H1 (cell line): ENCODE data around the gene KTN1. TPM values are rescaled to one million over a fixed set of nuclear protein-coding genes. Genes with fewer than 3 reads are reported as not detected.

Experiments
- CTCF ChIA-PET: fragments of 300-600 bp; sonication (Branson Sonifier 250); formaldehyde crosslinking; loops from one replicate; lab custom pipeline; 2021; ENCODE audit not compliant: partially characterized antibody; lab: Charles Lee
- POLR2A ChIA-PET: fragments of 300-600 bp; sonication (Branson Sonifier 250); formaldehyde crosslinking; loops from one replicate; lab custom pipeline; 2021; ENCODE audit warnings: inconsistent platforms; ENCODE audit not compliant: partially characterized antibody; lab: Charles Lee
- DNase-seq, 2 experiments: peaks; one replicate each; pipeline versions ENCODE4 v3.0.0 to v3.0.0-alpha.2; 2010 to 2022; ENCODE audit warnings: low spot score in 2 of 2, low read depth in 1 of 2, mixed read lengths in 1 of 2
- FAIRE-seq: peaks from 2 replicates; lab custom pipeline; 2011; peaks lifted over from hg19 to GRCh38; lab: Jason Lieb, UNC
- H2AFZ ChIP-seq: 2 replicates; pipeline ENCODE4 v1.8.1; 2012; ENCODE audit warnings: low read length, inconsistent platforms
- H2AK5ac ChIP-seq: 2 replicates; pipeline ENCODE4 v1.6.1; 2013; ENCODE audit warnings: low read depth, low read length
- H2BK120ac ChIP-seq: replicated peaks from 2 replicates; pipeline ENCODE3; 2013; ENCODE audit warnings: low read depth, low read length, inconsistent platforms
- H2BK12ac ChIP-seq: 2 replicates; pipeline ENCODE4 v1.6.1; 2013; ENCODE audit warnings: low read depth, low read length
- H2BK15ac ChIP-seq: 2 replicates; pipeline ENCODE4 v1.6.1; 2013; ENCODE audit warnings: low read length
- H2BK20ac ChIP-seq: 2 replicates; pipeline ENCODE4 v1.6.1; 2013; ENCODE audit warnings: low read length
- H2BK5ac ChIP-seq: 2 replicates; pipeline ENCODE4 v1.6.1; 2013; ENCODE audit warnings: low read depth, low read length
- H3K14ac ChIP-seq: 2 replicates; pipeline ENCODE4 v1.6.1; 2013; ENCODE audit warnings: inconsistent platforms; ENCODE audit not compliant: insufficient read length
- H3K18ac ChIP-seq: 2 replicates; pipeline ENCODE4 v1.6.1; 2013; ENCODE audit warnings: low read length; ENCODE audit errors: extremely low read depth
- H3K23ac ChIP-seq: 2 replicates; pipeline ENCODE4 v1.6.1; 2013; ENCODE audit warnings: inconsistent platforms; ENCODE audit not compliant: insufficient read length
- H3K23me2 ChIP-seq: 2 replicates; pipeline ENCODE4 v1.6.1; 2013; ENCODE audit warnings: low read depth, low read length
- H3K27ac ChIP-seq: 2 replicates; pipeline ENCODE4 v1.6.1; 2011; ENCODE audit warnings: low read depth, low read length, inconsistent platforms
- H3K27me3 ChIP-seq, 4 experiments: replicated peaks in 1 of 4; 1 replicate in 1 of 4; 2 replicates in 3 of 4; pipeline versions ENCODE4 v1.6.1 to v1.8.1; 2011 to 2013; ENCODE audit warnings: low read length in 3 of 4, mild to moderate bottlenecking in 3 of 4, inconsistent platforms in 2 of 4, mixed read lengths in 2 of 4, moderate library complexity in 1 of 4; ENCODE audit not compliant: control insufficient read depth in 3 of 4, insufficient read depth in 3 of 4; ENCODE audit errors: extremely low read depth in 1 of 4
- H3K36me3 ChIP-seq, 4 experiments: 2 replicates each; pipeline versions ENCODE4 v1.6.1 to v1.8.1; 2011 to 2013; ENCODE audit warnings: mild to moderate bottlenecking in 4 of 4, low read length in 3 of 4, moderate library complexity in 2 of 4, control low read depth in 1 of 4, inconsistent platforms in 1 of 4; ENCODE audit not compliant: insufficient read depth in 4 of 4, control insufficient read depth in 2 of 4
- H3K4ac ChIP-seq: replicated peaks from 2 replicates; pipeline ENCODE3; 2013; ENCODE audit warnings: low read length, low read depth, mixed read lengths, inconsistent platforms; ENCODE audit not compliant: insufficient read length
- H3K4me1 ChIP-seq, 4 experiments: replicated peaks in 1 of 4; 1 replicate in 1 of 4; 2 replicates in 3 of 4; pipeline versions ENCODE4 v1.6.1 to v1.8.1; 2011 to 2013; ENCODE audit warnings: low read length in 3 of 4, inconsistent platforms in 2 of 4, mixed read lengths in 1 of 4; ENCODE audit not compliant: insufficient read depth in 4 of 4, control insufficient read depth in 3 of 4
- H3K4me2 ChIP-seq, 2 experiments: 2 replicates each; pipeline versions ENCODE4 v1.6.1 to v1.8.1; 2011 to 2013; ENCODE audit warnings: low read depth in 2 of 2, low read length in 2 of 2, control low read depth in 1 of 2, inconsistent platforms in 1 of 2, mild to moderate bottlenecking in 1 of 2; ENCODE audit not compliant: insufficient read depth in 1 of 2
- H3K4me3 ChIP-seq, 4 experiments: fragments of 200-600, 300-600 bp in 1 of 4; sonication (generic), shearing (Covaris generic), sonication (Bioruptor Twin) in 1 of 4; 2 replicates each; pipeline versions ENCODE4 v1.5.1 to v1.8.1; 2011 to 2016; ENCODE audit warnings: low read length in 4 of 4, low read depth in 3 of 4, control low read depth in 2 of 4, inconsistent platforms in 2 of 4, mild to moderate bottlenecking in 2 of 4, mixed read lengths in 1 of 4, moderate library complexity in 1 of 4; ENCODE audit not compliant: insufficient read depth in 2 of 4; ENCODE audit errors: extremely low read depth in 1 of 4
- H3K56ac ChIP-seq: replicated peaks from 2 replicates; pipeline ENCODE3; 2013; ENCODE audit warnings: low read depth, mild to moderate bottlenecking, mixed read lengths, low read length, inconsistent platforms; ENCODE audit not compliant: insufficient read length
- H3K79me1 ChIP-seq: 2 replicates; pipeline ENCODE4 v1.6.1; 2013; ENCODE audit warnings: low read depth, low read length, control low read depth
- H3K79me2 ChIP-seq, 2 experiments: 2 replicates each; pipeline versions ENCODE4 v1.6.1 to v1.8.1; 2012 to 2013; ENCODE audit warnings: low read length in 2 of 2, mild to moderate bottlenecking in 2 of 2, inconsistent platforms in 1 of 2; ENCODE audit not compliant: insufficient read depth in 2 of 2, control insufficient read depth in 1 of 2
- H3K9ac ChIP-seq, 4 experiments: replicated peaks in 1 of 4; 1 replicate in 1 of 4; 2 replicates in 3 of 4; pipeline versions ENCODE4 v1.6.1 to v1.8.1; 2011 to 2013; ENCODE audit warnings: low read depth in 3 of 4, low read length in 3 of 4, control low read depth in 2 of 4, mild to moderate bottlenecking in 2 of 4, moderate library complexity in 2 of 4, inconsistent platforms in 1 of 4; ENCODE audit errors: extremely low read depth in 1 of 4
- H3K9me3 ChIP-seq, 2 experiments: 2 replicates each; pipeline versions ENCODE4 v1.6.1 to v1.8.1; 2012 to 2013; ENCODE audit warnings: mild to moderate bottlenecking in 2 of 2, moderate library complexity in 2 of 2, control low read depth in 1 of 2, inconsistent platforms in 1 of 2, low read depth in 1 of 2, low read length in 1 of 2, mixed read lengths in 1 of 2; ENCODE audit not compliant: insufficient read depth in 2 of 2
- H4K20me1 ChIP-seq, 2 experiments: replicated peaks in 1 of 2; 2 replicates each; pipeline versions ENCODE3 to v1.8.1; 2011 to 2013; ENCODE audit warnings: inconsistent platforms in 2 of 2, low read length in 2 of 2, mild to moderate bottlenecking in 1 of 2; ENCODE audit not compliant: insufficient read depth in 2 of 2, control insufficient read depth in 1 of 2
- H4K5ac ChIP-seq: 2 replicates; pipeline ENCODE4 v1.6.1; 2013; ENCODE audit warnings: low read length, low read depth, mixed read lengths, inconsistent platforms; ENCODE audit not compliant: insufficient read length
- H4K8ac ChIP-seq: 2 replicates; pipeline ENCODE4 v1.8.0; 2013; ENCODE audit warnings: mild to moderate bottlenecking, moderate library complexity, low read length, inconsistent platforms; ENCODE audit not compliant: insufficient read depth; ENCODE audit errors: extremely low read depth
- H4K91ac ChIP-seq: replicated peaks from 2 replicates; pipeline ENCODE3; 2013; ENCODE audit warnings: low read length, mixed read lengths, inconsistent platforms; ENCODE audit not compliant: insufficient read length
- CHD1 ChIP-seq: IDR thresholded peaks from 2 replicates; pipeline ENCODE4 v1.6.1; 2012; ENCODE audit warnings: low read depth, low read length, improper control_type of control experiment
- CHD2 ChIP-seq: IDR thresholded peaks from 2 replicates; pipeline ENCODE4 v1.6.1; 2012; ENCODE audit warnings: low read length, improper control_type of control experiment
- EP300 ChIP-seq, 2 experiments: IDR thresholded peaks; 1 replicate in 1 of 2; 2 replicates in 1 of 2; pipeline ENCODE4 v1.6.1; 2011 to 2012; ENCODE audit warnings: low read depth in 2 of 2, low read length in 2 of 2, mild to moderate bottlenecking in 2 of 2, borderline replicate concordance in 1 of 2, inconsistent platforms in 1 of 2, moderate library complexity in 1 of 2
- HDAC2 ChIP-seq, 2 experiments: fragments of 300-600 bp in 1 of 2; sonication (generic) in 1 of 2; IDR thresholded peaks; 2 replicates each; pipeline ENCODE4 v1.6.1; 2011 to 2012; ENCODE audit warnings: low read depth in 2 of 2, low read length in 2 of 2, mild to moderate bottlenecking in 2 of 2, moderate library complexity in 2 of 2, borderline replicate concordance in 1 of 2, inconsistent platforms in 1 of 2
- JUN ChIP-seq: IDR thresholded peaks from 2 replicates; pipeline ENCODE4 v1.6.1; 2011; ENCODE audit warnings: low read depth, mild to moderate bottlenecking, improper control_type of control experiment, low read length
- MAFK ChIP-seq: IDR thresholded peaks from 2 replicates; pipeline ENCODE4 v1.6.1; 2012; ENCODE audit warnings: low read depth, mild to moderate bottlenecking, improper control_type of control experiment, low read length
- SIX5 ChIP-seq: IDR thresholded peaks from 2 replicates; pipeline ENCODE4 v1.6.1; 2011; ENCODE audit warnings: mild to moderate bottlenecking, low read depth, low read length
- TAF1 ChIP-seq: IDR thresholded peaks from 2 replicates; pipeline ENCODE4 v1.6.1; 2011; ENCODE audit warnings: mild to moderate bottlenecking, low read depth, low read length
- TEAD4 ChIP-seq: IDR thresholded peaks from 2 replicates; pipeline ENCODE4 v1.6.1; 2012; ENCODE audit warnings: low read depth, low read length, inconsistent platforms, mixed read lengths
- WGBS, 2 experiments: shearing (Covaris generic) in 1 of 2; methylation state at CpG; one replicate each; pipeline versions ENCODE4 v1.1.6 to v1.1.7; 2013 to 2015; ENCODE audit warnings: low lambda C conversion rate in 2 of 2, mixed read lengths in 2 of 2, inconsistent platforms in 1 of 2, low coverage in 1 of 2, missing lambda C conversion rate in 1 of 2; ENCODE audit not compliant: insufficient replicate concordance in 2 of 2, insufficient coverage in 1 of 2, insufficient read length in 1 of 2; ENCODE audit errors: extremely low coverage in 1 of 2, missing lambda C conversion rate in 1 of 2; 5-methylcytosine and 5-hydroxymethylcytosine counted together
- polyA plus RNA-seq, 7 experiments: library from polyadenylated mRNA; depleted of rRNA in 3 of 7; stranded (reverse) in 5 of 7; unstranded in 2 of 7; fragments of >200 nt in 5 of 7; fragments of 200-250 nt in 2 of 7; gene quantifications; 1 replicate in 5 of 7; 2 replicates in 1 of 7; 4 replicates in 1 of 7; pipeline versions ENCODE4 v1.2.1 to v1.2.3, GENCODE V29; 2011 to 2013; ENCODE audit warnings: missing spikeins in 2 of 7, mixed read lengths in 2 of 7
- total RNA-seq: library from RNA; stranded (reverse); fragmentation: NEBNext Ultra II Directional; extraction: Animal tissue kit (Norgen Biotek cat#: 25700); gene quantifications from 2 replicates; pipeline ENCODE4 v1.2.1, GENCODE V29; 2021
- TF ChIP-seq, protein P1 (sequence below), 3 experiments: IDR thresholded peaks; 1 replicate in 2 of 3; 2 replicates in 1 of 3; pipeline versions ENCODE4 v1.5.1 to v1.6.1; 2011; ENCODE audit warnings: low read length in 3 of 3, mild to moderate bottlenecking in 3 of 3, inconsistent platforms in 2 of 3, low read depth in 1 of 3, moderate library complexity in 1 of 3; ENCODE audit not compliant: insufficient read depth in 1 of 3; ENCODE audit errors: control extremely low read depth in 1 of 3

The KTN1 gene
- total and polyA plus RNA-seq, 2 of the 8 experiments (the other 6 are each of a cell fraction or from before 2014, with no cell fraction given), result 15.4 to 151 TPM

DNA sequence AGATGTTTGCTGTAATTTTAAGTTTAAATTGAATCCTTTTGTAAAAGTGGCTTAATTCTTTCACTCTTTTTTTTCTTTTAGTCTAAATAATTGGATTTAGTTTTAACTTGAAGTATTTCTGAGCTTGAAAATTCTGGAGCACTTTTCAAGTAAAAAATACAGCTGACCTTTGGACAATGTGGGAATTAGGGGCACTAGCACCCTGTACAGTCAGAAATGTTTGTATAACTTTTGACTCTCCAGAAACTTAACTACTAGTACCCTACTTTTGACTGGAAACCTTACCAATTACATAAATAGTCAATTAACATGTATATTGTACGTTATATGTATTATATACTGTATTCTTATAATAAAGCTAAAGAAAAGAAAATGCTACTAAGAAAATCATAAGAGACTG lies 7.8 kb downstream of the KTN1 start:
- no peak for DNase-seq
- Histone ChIP-seq H2AFZ (no peak overlapping the region), H4K8ac (no peak overlapping the region), H3K4me1 (peaks cover 2 to 6% (median 3%) of the 10 kb centered on the region in 4 experiments; a peak in 4 of 7 replicates), H3K79me2 (peaks cover 28 to 98% of the 10 kb centered on the region in 2 experiments), H3K9me3 (no peaks in the 10 kb centered on the region), H4K5ac (no peak overlapping the region), H3K18ac (no peak overlapping the region), H3K27ac (no peak overlapping the region), H3K36me3 (no peaks in the 10 kb centered on the region), H3K4ac (no peak overlapping the region), H3K4me2 (no peak overlapping the region), H2BK5ac (no peak overlapping the region), H3K9ac (no peak overlapping the region), H2BK12ac (no peak overlapping the region), H2AK5ac (no peak overlapping the region), H2BK120ac (no peak overlapping the region), H3K27me3 (no peaks in the 10 kb centered on the region), H3K14ac (no peak overlapping the region), H4K91ac (no peak overlapping the region), H4K20me1 (peaks cover 18 to 21% of the 10 kb centered on the region in 2 experiments), H3K79me1 (peaks cover 5% of the 10 kb centered on the region), H3K56ac (no peak overlapping the region), H3K23ac (no peak overlapping the region), H3K23me2 (no peaks in the 10 kb centered on the region), H2BK20ac (no peak overlapping the region), H2BK15ac (no peak overlapping the region), H3K4me3 (no peak overlapping the region)
- FAIRE-seq, result no peak
- 91% methylated on average over 1 of the region's 1 CpG; no CpG with 5 or more reads in 1 of the 2 experiments for WGBS, 2 experiments
- no peak for TF ChIP-seq CHD2
- TF ChIP-seq TEAD4, result no peak
- TF ChIP-seq, protein P1, sequence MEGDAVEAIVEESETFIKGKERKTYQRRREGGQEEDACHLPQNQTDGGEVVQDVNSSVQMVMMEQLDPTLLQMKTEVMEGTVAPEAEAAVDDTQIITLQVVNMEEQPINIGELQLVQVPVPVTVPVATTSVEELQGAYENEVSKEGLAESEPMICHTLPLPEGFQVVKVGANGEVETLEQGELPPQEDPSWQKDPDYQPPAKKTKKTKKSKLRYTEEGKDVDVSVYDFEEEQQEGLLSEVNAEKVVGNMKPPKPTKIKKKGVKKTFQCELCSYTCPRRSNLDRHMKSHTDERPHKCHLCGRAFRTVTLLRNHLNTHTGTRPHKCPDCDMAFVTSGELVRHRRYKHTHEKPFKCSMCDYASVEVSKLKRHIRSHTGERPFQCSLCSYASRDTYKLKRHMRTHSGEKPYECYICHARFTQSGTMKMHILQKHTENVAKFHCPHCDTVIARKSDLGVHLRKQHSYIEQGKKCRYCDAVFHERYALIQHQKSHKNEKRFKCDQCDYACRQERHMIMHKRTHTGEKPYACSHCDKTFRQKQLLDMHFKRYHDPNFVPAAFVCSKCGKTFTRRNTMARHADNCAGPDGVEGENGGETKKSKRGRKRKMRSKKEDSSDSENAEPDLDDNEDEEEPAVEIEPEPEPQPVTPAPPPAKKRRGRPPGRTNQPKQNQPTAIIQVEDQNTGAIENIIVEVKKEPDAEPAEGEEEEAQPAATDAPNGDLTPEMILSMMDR (IDR thresholded peaks at IDR 0.05; ENCODE audit: control extremely low read depth in 1 of 3, insufficient read depth in 1 of 3, low read depth in 1 of 3, low read length in 3 of 3), result no peak
- TF ChIP-seq JUN, result no peak
- TF ChIP-seq SIX5, result no peak
- TF ChIP-seq CHD1, result no peak
- no peak for TF ChIP-seq TAF1
- TF ChIP-seq HDAC2 (IDR thresholded peaks at IDR 0.05; ENCODE audit: borderline replicate concordance in 1 of 2, low read depth in 2 of 2, low read length in 2 of 2), result no peak
- no peak for TF ChIP-seq EP300 (IDR thresholded peaks at IDR 0.05; ENCODE audit: borderline replicate concordance in 1 of 2, low read depth in 2 of 2, low read length in 2 of 2)
- no peak for TF ChIP-seq MAFK
- CTCF ChIA-PET, result interaction anchor here (0.7 to 1.7 kb wide), 3 partner anchors 9 to 342 kb away, joined by 3 to 6 read pairs (median 3); no protein-coding TSS in a partner anchor
- POLR2A ChIA-PET, result interaction anchor here (1.0 to 1.3 kb wide), 2 partner anchors 8 kb away, joined by 3 read pairs; partner anchors contain the start of gene KTN1
